T-helper 9 cell (primary cell): ENCODE results near the gene VPS35.
"Not testable (repeated sequence)": the region's sequence is repeated elsewhere in the genome, so short reads cannot be mapped to it uniquely, and the experiment has no call there.

Experiments used
- DNase-seq: peaks from one replicate; pipeline ENCODE4 v3.0.0-alpha.2; 2020

Gene VPS35

DNA sequence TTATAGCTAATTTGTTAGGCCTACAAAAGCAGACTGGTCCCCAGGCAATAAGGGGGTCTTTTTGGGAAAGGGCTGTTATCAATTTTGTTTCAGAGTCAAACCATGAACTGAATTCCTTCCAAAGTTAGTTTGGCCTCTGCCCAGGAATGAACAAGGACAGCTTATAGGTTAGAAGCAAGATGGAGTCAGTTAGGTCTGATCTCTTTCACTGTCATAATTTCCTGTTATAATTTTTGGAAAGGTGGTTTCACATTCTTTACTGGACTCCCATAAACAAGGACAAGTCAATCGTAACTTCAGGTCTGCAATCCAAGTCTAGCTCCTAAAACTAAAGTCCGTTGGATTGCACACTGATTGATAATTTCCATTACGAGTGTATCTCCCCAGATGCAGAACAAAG is 37.7 kb downstream of the VPS35 start:
- DNase-seq, result no peak

DNA sequence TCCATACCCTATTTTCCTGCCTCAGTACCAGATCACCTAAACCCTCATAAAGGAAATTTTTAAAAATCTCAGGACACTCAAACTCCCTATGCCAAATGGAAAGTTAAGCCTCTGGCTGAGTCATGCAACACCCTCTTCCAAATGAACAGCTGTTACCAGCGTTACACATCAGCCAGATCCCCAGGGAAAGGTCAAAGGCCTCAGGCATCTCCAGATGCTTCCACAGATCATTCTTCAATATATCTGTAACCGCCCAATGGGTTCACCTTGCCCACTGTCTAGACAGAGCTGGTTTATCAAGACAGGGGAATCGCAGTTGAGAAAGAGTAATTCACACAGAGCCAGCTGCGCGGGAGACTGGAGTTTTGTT is 38.7 kb downstream of the VPS35 start:
- no peak for DNase-seq

DNA sequence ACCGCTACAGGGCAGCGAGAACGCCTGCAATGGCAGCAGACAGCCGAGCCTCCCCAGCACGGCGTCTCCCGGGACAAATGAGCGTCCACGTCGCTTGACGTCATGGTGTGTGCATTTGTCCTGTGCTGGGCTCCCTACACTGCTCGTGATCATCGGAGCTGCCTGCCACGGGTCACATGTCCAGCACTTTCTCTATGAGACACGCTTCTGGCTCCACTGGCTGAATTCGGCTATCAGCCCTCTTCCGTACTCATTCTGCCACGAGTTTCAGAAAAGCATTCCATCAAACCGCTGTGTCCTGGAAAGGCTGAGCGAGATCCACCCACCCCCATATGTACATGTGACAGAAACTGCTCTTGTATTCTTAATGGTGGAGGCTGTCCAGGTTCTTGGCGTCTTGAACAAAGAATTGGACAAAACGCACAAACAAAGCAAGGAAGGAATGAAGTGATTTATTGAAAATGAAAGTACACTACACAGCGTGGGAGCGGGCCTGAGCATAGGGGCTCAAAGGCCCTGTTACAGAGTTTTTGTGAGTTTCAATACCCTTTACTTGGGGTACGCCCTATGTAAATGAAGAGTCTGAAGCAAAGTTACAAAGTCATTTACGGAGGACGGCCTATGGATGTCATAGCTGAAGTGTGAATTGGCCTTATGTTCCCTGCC is 39.3 kb downstream of the VPS35 start:
- DNase-seq, result no peak

DNA sequence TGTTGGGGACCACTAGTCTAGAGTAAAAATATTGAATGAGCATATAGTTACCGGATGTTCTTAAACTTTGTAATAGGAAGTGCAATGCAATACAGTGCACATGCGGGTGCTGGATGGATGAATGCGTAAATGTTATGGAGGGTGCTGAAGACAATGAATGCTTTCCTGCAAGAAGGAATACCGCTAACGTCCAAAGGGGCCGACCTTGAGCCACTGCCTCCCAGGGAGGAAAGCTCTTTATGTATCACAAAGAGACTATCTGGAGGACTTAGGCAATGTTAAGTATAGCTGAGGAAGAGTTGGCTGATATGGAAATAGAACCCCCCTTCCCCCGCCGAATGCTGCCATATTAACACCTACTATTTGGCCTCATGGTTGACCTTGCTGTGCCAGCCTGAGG is 40.3 kb downstream of the VPS35 start:
- DNase-seq, result no peak

DNA sequence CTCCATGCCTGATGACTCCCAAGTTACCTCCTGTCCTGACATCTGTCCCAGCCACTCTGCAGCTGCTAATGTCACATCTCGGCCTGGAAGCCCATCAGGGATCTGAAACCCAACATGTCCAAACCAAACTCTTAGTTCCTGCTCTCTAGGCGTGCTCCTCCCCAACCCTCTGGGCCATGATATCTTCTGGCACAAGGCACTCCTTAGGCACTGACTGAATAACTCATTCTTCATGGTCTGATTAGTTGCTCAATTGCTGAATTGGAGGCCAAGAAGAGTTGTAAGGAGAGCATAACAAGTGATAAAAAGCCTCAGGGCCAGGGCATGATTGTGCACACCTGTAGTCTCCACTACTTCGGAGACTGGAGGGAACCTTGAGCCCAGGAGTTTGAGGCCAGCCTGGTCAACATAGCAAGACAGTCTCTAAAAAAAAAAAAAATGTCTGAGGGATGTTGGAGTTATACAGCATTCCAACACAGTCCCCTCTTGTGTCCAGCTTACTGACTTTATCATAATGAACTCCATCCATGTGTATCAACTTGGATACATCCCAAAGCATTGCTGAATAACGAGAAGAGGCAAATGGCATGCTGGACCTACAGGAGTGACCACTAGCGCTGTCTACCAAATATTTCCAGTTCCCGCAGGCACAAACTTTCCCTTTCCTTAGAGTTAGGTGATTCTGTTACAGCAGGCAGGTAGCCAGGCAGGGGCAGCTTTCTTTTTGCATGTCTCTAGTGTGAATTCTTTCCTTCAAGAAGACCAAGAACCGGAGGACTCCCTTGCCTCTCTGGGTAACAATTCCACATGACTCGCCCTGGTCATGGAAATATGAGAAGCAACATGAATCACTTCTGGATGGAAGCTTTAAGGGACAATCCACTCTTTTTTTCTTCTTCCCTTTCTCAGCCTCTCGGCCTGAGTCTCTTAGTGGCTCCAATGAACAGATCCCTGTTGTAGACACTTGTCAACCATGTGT is 49.7 kb downstream of the VPS35 start:
- no peak for DNase-seq

DNA sequence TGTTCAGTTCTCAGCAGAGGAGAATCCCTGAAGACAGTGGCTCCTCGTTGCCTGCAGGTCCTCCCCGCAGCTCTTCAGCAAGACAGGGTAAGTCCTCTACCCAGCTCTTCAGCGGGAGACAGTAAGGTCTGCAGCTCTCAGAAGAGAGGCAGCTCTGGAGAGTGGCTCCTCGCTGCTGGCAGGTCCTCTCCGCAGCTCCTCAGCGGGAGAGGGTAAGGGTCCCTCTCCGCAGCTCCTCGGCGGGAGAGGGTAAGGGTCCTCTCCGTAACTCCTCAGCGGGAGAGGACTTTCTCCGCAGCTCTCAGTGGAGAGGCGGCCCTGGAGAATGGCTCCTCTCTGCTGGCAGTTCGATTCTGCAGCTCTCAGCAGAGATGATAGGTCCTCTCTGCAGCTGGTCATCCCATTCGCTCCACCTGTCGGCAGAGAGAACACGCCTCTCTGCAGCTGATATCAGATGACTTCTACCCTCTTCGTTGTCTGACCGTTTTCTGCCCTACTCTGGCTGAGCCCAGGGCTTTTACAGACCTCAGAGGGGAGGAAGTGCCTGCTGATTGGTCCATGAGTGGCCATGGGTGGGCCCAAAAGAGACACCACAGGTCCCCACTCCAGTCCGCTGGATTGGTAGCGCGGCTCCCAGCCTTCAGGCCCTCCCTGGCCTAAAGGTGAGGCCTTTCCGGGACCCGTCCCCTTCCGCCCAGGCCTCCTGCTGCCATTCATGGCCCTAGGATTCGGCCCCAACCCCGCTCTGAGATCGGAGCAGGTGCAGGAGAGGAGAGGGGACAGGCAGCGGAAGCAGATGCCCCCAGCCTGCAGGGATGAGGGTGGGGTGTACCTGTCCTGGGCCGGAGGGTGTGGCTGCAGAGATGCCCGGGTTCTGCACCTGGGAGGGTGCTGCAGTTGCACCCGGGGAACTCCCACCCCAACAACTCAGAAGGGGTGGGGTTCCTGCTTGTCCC is 55.9 kb downstream of the VPS35 start:
- no peak for DNase-seq

DNA sequence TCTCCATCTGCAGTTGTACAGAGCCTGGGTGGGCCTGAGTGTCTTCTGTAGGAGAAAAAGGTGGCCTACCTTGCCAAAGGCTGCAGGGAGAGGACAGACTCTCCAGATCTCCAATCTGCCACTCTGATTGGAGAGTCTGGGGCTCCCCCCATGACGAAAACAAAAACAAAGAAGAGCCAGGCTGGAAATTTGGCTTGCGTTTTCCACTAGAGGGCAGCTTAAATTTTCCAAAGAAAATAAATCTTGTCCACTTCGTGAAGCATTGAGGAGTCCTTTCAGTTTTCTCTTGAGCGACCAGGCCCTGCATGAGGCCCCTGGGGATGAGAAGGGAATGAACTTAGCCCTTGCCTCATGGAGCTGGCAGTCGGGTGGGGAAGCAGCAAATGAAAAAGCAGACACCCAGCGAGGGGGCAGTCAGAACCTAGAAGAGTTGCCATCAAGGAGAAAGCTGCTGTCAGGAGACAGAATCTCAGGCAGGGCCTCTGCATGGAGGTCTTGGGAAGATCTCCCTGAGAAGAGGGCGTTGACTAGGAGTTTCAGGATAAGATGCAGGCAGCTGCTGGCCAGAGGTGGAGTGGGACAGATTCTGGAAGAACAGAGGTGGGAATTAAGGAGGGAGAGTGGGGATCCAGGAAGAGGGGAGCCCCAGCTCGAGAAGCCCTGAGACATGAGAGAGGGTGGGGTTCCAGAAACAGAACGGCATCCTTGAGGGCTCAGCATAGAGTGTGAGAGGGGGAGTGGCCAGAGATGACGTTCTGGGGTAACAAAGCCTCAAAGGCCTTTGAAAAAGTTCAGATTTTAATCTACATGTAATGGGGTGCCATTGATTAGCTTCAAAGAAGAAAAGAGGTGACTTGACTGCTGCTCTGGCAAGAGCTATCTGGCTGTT is 59.4 kb downstream of the VPS35 start:
- no peak for DNase-seq

DNA sequence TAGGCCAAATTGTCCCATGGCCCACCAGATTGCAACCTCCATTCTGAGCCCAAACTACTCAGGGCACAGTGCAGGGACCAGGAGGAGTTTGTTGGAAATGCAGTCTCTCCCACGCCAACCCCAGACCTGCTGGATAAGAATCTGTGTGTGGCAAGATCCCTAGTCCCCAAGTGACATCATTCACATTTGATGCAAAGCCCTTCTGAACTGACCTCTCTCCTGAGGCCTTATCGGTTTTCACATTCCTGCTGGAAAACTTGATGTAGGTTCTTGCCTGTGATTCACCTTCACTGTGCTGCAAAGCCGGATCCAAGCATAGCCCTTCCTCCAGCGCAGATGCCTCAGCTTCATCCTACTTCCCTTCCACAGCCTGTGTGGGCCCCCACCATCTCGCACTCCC is 61.2 kb downstream of the VPS35 start:
- DNase-seq, result no peak

DNA sequence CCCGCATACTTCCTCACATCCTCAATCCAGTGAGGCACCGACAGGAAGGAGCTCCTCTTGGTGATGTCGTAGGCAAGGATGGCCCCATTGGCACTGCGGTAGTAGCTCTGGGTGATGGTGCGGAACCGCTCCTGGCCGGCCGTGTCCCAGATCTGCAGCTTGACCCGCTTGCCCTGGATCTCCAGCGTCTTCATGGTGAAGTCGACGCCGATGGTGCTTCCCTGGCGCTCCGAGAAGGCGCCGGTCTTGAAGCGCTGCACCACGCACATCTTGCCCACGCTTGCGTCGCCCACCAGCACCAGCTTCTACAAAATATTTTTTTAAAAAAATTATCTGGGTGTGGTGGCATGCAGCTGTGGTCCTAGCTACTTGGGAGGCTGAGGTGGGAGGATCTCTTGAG is 62.3 kb downstream of the VPS35 start:
- DNase-seq, result not testable (repeated sequence)

DNA sequence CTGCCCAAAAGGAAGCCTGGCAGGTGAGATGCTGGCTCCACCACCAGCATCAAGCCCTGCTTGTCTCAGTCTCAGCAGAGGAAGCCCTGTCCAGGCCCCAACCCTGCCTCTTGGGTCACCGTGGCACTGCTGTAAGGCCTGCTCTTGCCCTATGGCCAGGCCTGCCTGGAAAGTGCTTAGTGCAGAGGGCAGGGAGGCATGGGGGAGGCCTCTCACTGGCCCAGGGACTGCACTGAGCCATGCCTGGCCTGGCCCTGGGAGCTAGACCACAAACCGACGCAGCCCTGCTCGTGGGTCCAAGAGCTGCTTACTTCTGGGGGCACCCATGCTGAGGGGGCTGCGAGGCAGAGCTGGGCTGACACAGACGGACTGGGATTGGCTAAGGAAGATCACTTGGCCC is 64.1 kb downstream of the VPS35 start:
- not testable (repeated sequence) for DNase-seq

DNA sequence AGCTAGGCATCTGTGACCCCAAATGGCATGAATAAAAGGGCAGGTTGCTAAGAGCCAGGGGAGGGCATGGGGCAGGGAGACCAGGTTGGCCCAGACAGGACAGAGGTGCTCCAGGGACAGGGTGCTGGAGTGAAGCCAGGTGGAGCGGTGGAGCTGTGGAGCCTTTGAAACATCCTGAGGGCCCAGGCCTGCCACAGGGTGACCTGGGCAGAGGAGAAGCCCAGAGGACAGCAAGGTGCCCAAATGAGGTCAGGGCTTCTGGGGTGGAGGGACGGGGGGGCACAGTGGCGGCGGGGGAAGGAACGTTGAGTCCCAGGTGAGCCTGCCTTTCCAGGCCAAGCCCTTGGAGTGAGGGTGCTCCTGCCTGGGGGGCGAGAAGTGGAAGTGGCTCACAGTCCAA is 65.3 kb downstream of the VPS35 start:
- not testable (repeated sequence) for DNase-seq

DNA sequence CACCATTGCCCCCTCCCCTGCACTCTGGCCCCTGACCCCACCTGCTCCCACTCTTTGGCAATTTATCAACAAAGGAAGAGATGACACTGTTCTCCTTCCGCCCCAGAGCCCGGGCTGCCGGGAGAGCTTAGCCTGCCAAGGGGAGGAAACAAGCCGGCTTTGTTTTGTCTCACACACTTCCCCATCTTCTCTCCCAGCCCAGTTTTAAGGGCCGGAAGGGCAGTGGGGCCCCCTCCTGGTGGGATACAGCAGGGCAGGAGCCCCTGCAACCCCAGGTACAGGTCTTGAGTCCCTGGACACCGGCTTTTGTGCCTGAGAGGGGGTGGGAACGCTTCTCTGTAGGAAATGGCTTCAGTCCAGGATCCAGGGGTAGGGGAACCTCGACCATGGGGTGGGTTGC is 65.7 kb downstream of the VPS35 start:
- DNase-seq, result not testable (repeated sequence)

DNA sequence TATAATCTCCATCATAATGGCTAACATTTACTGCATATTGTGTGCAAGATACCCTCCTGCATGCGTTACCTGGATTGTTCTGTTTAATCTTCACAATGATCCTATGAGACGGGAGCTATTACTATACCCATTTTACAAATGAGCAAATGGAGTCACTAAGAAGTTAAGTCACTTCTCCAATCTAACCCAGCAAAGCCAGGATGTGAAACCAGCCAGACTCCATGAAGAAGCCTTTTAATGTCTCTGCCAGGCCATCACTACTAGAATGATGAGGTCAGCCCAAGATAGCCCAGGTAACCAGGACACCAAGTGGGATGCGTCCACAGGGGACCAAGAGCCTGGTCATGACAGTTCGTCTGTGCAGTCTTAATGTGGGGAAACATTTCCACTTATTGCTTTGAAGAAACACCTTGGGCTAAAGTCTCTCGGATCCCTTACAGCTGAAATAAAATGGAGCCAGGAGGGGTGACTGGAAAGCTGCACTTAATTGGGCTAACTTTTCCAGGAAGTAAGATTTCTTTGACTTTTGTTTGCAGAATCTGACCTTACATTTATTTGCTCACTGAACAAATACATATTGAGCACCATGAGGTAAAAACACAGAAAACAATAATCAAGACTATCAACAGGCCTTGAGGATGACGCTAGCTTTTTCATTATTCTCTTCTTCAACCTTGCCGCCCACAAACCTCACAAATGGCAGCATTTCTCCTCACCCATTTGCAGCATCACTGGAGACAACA is 66.9 kb downstream of the VPS35 start:
- no peak for DNase-seq

DNA sequence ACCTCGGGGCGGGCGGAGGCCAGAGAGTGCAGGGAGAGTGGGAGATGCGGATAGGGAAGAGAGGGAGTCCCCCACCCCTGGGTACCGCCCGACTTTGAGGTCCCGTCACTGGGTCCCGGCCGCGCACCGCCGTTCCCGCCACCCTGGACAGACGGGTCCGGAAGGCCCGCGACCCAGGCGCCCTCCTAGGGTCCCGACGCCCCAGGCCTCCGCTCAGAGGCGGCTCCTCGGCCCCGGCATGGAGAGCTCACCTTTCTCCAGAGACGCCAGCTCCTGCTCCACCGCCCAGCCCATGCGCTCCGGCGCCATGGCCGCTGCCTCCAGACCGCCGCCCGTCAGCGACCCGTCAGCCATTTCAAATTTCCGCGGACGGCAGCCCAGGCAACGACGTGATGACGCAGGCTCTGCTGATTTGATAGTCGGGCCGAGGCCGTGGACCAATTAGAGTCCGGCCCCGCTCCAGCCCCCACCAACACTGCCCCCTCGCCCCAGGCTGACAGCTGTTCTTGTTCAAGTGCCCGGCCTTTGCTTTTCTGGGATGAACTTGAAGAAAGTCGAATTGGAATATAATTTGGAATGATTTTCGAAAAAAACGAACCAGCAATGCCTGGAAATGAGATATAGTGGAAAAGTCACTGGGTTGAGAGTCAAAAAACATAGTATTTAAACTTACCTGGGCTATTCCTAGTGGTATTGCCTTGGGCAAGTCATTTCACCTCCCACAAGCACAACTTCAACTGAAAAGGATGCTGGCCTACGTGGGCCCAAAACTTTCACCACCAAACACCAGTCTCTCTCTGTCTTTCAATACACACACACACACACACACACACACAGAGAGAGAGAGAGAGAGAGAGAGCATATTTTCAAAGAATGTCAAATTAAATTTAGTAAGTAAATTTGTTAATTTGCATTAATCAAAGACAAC is 67.7 kb downstream of the VPS35 start, which contains the start of gene SHCBP1:
TSS of gene SHCBP1 (minus strand) at position 374 of the 928 bp plus-strand sequence. CDS start at position 354, 20 bp downstream.
- peak; percentile 42 for DNase-seq

DNA sequence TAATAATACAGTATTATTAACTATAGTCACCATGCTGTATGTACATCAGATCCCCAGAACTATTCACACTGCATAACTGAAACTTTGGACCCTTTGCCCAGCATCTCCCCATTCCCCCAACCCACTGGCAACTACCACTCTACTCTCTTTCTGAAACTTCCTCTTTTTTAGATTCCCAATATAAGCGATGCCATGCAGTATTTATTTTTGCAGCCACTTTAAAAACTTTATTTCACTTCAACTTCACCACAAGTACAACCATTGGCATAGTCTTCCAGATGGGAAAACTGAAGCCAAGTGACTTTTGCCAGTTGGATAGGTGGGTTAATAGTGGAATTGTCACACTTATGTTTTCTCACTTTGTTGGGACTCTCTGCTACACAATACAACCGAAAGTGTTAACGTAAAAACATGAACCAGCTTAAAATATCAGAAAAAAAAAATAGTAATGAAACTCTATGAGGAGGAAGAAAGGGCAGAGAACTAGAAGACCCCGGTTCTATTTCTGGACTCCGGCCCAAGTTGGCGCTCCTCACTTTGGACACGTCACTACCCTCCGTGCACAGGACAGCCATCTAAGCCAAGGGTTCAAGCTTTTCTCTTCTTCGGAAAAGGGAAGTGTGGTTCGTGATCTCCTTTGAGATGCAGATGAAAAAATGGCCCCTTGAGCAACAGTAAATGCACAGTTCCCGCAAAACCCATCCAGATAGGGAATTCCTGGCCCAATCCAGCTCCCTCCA is 68.5 kb downstream of the VPS35 start:
- no peak for DNase-seq

DNA sequence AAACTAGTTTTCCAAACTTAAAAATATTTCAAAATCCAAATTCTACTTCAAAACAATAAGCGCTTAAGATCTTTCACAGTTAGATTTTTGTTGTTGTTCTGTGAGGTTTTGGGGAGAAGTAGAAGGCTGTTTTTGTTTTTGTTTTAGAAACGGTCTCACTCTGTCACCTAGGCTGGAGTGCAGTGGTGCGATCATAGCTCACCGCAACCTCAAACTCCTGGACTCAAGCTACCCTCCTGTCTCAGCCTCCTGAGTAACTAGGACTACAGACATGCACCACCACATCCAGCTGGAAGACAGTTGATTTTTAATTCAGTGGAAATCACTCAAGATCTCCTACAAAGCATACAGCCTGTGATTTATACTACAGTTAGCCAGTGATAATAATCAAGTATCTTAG is 70.5 kb downstream of the VPS35 start:
- no peak for DNase-seq

DNA sequence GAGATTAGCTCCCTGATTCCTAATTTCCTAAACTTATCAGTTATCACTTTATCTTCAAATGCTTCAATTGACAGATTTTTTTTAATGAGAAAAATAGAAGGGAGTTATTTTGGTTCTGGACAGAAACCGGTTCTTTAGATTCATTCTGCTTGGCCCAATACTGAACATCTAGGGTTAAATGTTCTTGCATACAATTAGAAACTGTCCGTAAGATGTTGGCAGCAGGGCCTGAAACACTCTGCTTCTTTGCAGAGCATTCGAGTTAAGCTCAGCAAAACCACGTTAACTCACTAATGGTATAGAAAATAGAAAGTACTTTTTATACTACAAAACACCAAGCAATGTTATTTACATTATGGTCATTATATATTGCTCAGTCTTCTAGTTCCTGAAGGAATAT is 75.0 kb downstream of the VPS35 start:
- DNase-seq, result no peak

DNA sequence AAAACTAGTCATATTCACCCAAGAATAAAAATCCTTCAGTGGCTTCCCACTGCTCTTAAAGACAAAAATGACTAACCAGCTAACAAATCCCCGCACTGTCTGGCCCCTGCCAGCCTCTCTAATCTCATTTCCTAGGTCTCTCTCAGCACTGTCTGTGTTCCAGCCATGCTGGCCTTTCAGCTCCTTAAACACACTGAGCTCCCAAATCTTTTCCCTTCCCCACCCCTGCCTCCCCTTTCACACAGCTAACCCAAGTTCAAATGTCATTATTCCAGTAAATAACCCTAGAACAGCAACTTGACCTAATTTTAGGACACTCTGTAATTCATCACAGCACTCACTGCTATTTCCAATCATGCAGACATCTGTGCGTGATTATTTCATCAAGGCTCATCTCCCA is 75.6 kb downstream of the VPS35 start:
- no peak for DNase-seq

DNA sequence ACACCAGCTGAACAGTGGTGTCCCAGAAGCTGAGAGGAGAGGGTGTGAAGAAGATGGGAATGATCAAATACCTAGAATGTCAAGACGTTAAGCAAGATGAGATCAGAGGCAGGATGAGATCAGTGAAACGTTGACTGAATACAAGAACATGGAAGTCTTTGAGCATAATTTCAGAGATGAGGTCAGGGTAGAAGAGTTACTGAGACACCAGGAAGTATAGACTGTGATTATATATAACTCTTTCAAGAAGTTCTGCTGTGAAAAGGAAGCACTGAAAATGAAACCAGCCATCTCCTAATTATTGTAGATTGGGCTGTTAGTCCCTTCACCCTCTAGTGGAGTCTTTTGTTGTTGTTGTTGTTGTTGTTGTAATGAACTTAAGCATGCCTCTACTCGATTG is 76.9 kb downstream of the VPS35 start:
- no peak for DNase-seq
